Fibroblast of skin of back (primary cell): ENCODE results near the gene ZNF860.
"Not testable (repeated sequence)": the region's sequence is repeated elsewhere in the genome, so short reads cannot be mapped to it uniquely, and the experiment has no call there.

Experiments
- DNase-seq: peaks from one replicate; pipeline ENCODE4 v3.0.0-alpha.2; 2013

Gene ZNF860

DNA sequence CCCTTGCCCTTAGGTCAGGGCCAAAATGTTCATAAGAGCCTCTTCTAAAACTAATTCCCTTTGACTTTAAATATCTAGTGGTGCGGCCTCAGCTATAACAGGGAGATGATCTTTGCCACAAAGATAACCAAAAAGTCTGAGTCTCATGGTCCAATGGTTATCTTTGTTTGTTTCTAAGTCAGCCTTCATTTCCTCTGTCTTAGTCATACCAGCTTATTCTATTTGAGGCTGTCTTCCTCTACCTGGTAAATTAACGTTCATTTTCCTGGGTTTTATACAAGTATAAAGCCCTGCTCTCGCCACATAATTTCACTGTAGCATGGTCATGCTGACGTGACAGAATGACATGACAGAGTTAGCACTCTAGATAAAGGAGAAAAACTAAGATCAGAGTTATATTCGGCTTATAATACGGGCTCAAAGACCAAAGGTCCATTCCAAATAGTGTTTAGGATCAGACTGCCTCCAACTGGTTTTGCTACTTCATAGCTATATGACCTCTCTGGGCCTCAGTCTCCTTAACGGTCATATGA is 18.4 kb downstream of the ZNF860 start:
- DNase-seq, result no peak

GRCh38 chr3:32000877-32001276 is 19.3 kb downstream of the ZNF860 start:
- no peak for DNase-seq

DNA sequence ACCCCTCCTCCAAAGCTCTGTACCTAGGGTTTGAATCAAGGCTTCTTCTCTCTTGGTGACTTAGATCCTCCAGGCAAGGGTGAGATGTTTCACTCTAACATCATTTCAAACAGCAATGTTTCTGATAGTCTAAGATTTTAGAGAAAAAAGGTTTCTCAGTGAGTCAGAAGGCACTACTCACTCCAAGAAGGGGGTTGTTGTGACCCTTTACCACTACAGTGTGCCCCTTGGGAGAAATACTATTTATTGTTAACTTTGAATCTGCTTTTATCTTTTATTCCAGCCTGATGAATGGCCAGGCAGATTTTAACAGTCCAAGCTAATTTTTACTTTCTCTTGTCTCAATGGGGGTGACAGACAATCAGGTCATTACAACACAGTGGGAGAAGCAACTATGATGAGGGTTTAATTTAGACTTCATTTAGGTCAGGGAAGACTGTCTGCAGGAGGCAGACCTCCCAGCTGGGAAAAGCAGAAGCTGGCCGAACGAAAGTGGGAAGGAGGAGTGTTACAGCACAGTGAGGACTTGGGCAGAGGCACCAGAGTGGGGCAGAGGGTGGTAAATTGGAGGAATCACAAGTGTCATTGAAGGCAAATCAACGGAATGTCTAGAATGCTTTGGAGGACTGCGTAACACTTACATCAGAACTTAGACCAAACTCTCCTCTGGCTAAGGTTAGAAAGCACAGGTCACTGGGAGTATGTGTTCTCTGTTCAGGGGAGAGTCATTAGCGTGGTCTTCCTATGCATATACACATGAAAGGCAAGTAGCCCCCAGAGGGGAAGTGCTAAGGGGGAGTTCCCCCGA is 21.2 kb downstream of the ZNF860 start:
- DNase-seq, result no peak

GRCh38 chr3:32003380-32003779 is 21.8 kb downstream of the ZNF860 start:
- no peak for DNase-seq

DNA sequence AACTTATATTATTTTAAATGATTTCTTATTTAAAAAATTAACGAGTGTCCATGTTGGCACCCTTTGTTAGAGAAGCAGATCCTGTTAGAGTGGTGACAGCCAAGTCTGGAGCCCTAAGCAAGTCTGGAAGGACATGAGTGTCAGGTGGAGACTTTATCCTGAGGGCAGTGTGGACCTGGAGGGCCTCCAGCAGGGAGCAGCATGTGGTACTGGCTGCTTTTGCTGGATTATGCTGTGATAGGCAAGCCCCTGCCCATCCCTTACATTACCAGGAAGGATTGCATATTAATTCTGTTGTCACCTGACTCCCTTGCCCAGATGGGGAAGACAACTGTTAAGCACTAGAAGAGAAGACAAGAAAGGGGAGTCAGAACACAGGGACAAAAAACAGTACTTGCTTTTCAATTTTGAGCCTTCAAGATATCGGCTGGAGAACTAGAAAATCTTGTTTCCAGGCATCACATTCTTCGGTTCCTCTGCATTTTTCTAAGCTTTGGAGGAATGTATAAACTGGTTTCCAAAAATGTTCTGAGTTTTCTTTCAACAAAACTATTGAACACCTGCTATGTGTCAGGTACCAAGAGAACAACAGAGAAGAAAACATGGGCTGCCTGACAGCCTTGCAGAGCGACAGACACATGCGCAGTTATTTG is 22.7 kb downstream of the ZNF860 start:
- no peak for DNase-seq

DNA sequence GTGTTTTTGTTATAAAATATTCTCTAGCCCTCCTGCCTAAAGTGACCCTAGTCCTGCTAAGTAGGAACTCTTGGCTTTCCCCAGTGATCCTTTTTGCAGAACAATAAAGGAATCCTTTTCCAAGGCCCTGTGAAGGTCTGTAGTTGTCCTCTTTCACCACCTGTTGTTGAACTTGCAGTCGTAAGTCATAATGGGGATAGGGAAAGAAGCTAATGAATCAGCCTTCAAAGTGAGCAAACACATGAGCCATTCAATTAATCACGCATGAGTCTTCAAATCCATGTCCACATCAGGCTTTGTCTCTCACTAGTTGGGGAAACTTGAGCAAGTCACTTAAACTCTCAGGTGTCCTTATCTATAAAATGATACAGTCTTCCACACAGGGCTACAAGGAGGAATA is 27.6 kb downstream of the ZNF860 start:
- DNase-seq, result no peak

DNA sequence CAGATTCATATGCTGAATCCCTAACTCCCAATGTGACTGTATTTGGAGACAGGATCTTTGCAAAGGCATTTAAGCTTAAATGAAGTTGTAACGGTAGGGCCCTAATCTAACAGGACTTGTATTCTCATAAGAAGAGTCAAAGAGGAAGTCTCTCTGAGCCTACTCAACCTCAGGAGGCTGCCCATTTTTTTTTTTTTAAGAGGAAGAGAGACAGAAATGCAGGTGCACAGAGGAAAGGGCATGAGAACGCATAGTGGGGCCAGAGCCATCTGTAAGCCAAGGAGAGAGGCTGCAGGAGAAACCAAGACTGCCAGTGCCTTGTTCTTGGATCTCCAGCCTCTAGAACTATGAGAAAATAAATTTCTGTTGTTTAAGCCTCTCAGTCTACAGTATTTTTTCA is 28.4 kb downstream of the ZNF860 start:
- DNase-seq, result no peak

- DNase-seq, result not testable (repeated sequence)
Observed at GRCh38 chr3:32010699-32011098, 29.1 kb downstream of the ZNF860 start.

DNA sequence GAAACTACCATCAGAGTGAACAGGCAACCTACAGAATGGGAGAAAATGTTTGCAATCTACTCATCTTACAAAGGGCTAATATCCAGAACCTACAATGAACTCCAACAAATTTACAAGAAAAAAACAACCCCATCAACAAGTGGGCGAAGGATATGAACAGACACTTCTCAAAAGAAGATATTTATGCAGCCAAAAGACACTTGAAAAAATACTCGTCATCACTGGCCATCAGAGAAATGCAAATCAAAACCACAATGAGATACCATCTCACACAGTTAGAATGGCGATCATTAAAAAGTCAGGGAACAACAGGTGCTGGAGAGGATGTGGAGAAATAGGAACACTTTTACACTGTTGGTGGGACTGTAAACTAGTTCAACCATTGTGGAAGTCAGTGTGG is 34.1 kb downstream of the ZNF860 start:
- DNase-seq, result not testable (repeated sequence)

DNA sequence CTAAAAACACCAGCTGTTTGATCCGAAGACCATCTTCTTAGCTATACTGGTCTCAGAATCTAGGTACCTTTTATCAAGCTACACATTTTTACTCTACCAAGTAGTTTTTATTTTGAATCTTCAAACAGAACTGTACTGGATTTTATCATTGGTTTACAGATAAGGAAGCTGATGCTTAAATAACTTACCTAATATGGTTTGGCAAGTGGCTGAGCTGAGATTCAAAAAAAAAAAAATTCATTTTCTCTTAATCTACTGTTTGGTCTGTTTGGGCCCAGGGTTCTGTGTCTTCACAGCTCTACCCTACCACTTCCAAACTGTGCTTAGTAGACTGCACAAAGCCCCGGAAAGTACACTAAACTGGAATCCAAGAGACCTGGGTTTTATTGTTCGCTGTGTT is 35.7 kb downstream of the ZNF860 start:
- no peak for DNase-seq

GRCh38 chr3:32018757-32019564 is 37.4 kb downstream of the ZNF860 start:
- DNase-seq, result peak; percentile 56

DNA sequence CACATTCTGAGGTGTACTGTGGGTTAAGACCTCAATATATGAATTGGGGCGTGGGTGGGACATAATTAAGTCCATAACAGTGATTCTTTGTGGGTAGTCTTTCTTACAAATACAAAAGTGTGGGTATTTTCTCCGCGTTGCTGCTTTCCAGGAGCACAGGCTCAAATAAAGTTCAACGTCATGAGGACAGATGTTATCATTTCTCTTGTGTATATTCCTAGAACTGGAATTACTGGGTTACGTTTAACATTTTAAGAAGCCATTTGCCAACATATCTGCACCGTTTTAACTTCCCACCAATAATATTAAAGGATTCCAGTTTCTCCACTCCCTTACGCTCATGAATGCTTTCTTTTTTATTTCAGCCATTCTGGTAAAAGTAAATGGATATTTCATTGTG is 39.6 kb downstream of the ZNF860 start:
- DNase-seq, result no peak

GRCh38 chr3:32021748-32022147 is 40.2 kb downstream of the ZNF860 start:
- no peak for DNase-seq

GRCh38 chr3:32022947-32023346 is 41.4 kb downstream of the ZNF860 start:
- no peak for DNase-seq

DNA sequence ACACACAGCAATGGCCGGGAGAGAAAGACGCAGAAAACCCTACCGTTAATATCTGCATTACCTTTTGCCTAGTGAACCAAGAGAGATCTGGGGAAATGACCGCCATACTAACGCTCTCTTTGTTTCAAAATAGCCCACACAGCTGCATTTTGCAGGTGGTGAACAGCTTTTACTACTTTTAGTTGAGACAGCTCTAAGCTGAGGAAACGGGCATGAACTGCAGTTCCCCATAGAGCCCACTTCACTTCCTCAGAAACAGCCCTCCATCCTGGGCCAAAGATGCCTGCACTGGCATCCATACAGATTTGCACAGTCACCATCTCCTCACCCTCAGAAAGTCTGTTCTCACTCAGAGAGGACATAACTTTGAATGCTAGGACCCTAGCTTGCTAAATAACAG is 45.0 kb downstream of the ZNF860 start:
- DNase-seq, result no peak

- no peak for DNase-seq
Observed at GRCh38 chr3:32037932-32038267, 56.4 kb downstream of the ZNF860 start.

DNA sequence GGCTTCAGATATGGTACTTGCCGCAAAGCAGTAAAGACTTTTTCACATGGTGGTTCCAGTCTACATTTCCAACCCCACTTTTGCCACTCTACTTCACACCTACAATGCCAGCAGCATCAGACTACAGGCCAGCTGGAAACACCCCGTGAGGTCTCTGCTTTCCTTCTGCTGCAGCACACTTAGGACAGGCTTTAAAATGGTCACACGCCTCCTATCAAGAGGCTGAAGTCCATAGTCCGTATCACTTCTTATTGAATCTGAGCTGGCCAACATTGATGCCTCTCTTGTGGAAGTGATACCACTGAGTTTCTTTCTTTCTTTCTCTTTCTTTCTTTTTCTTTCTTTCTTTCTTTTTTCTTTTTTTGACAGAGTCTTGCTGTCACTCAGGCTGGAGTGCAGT is 59.8 kb downstream of the ZNF860 start:
- no peak for DNase-seq
